ENCODE measurements around the gene TTLL8. TPM values are rescaled to one million over a fixed set of nuclear protein-coding genes. Genes with fewer than 3 reads are reported as not detected.

Gene TTLL8
- total and polyA plus RNA-seq, 2 of the 8 experiments (the other 6 are each of a cell fraction or from before 2014, with no cell fraction given), result not detected

DNA sequence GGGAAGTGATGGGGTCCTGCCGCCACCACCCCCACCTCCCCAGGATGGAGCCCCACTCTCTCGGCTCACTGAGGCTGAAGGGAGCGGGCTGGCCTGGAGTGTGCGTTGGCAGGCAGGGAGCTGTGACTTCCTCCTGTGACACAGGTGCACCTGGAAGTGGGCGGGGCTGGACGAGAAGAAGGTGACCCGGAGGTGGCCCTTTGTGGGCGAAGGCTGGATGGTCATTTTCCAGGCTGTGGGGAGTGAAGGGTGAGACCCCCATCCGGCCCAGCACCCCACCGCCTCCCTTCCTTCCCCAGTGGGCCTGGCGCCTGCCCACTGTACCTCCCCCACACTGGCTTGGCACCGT, 60.9 kb downstream of the TTLL8 start (continued):
- TF ChIP-seq, protein P1, sequence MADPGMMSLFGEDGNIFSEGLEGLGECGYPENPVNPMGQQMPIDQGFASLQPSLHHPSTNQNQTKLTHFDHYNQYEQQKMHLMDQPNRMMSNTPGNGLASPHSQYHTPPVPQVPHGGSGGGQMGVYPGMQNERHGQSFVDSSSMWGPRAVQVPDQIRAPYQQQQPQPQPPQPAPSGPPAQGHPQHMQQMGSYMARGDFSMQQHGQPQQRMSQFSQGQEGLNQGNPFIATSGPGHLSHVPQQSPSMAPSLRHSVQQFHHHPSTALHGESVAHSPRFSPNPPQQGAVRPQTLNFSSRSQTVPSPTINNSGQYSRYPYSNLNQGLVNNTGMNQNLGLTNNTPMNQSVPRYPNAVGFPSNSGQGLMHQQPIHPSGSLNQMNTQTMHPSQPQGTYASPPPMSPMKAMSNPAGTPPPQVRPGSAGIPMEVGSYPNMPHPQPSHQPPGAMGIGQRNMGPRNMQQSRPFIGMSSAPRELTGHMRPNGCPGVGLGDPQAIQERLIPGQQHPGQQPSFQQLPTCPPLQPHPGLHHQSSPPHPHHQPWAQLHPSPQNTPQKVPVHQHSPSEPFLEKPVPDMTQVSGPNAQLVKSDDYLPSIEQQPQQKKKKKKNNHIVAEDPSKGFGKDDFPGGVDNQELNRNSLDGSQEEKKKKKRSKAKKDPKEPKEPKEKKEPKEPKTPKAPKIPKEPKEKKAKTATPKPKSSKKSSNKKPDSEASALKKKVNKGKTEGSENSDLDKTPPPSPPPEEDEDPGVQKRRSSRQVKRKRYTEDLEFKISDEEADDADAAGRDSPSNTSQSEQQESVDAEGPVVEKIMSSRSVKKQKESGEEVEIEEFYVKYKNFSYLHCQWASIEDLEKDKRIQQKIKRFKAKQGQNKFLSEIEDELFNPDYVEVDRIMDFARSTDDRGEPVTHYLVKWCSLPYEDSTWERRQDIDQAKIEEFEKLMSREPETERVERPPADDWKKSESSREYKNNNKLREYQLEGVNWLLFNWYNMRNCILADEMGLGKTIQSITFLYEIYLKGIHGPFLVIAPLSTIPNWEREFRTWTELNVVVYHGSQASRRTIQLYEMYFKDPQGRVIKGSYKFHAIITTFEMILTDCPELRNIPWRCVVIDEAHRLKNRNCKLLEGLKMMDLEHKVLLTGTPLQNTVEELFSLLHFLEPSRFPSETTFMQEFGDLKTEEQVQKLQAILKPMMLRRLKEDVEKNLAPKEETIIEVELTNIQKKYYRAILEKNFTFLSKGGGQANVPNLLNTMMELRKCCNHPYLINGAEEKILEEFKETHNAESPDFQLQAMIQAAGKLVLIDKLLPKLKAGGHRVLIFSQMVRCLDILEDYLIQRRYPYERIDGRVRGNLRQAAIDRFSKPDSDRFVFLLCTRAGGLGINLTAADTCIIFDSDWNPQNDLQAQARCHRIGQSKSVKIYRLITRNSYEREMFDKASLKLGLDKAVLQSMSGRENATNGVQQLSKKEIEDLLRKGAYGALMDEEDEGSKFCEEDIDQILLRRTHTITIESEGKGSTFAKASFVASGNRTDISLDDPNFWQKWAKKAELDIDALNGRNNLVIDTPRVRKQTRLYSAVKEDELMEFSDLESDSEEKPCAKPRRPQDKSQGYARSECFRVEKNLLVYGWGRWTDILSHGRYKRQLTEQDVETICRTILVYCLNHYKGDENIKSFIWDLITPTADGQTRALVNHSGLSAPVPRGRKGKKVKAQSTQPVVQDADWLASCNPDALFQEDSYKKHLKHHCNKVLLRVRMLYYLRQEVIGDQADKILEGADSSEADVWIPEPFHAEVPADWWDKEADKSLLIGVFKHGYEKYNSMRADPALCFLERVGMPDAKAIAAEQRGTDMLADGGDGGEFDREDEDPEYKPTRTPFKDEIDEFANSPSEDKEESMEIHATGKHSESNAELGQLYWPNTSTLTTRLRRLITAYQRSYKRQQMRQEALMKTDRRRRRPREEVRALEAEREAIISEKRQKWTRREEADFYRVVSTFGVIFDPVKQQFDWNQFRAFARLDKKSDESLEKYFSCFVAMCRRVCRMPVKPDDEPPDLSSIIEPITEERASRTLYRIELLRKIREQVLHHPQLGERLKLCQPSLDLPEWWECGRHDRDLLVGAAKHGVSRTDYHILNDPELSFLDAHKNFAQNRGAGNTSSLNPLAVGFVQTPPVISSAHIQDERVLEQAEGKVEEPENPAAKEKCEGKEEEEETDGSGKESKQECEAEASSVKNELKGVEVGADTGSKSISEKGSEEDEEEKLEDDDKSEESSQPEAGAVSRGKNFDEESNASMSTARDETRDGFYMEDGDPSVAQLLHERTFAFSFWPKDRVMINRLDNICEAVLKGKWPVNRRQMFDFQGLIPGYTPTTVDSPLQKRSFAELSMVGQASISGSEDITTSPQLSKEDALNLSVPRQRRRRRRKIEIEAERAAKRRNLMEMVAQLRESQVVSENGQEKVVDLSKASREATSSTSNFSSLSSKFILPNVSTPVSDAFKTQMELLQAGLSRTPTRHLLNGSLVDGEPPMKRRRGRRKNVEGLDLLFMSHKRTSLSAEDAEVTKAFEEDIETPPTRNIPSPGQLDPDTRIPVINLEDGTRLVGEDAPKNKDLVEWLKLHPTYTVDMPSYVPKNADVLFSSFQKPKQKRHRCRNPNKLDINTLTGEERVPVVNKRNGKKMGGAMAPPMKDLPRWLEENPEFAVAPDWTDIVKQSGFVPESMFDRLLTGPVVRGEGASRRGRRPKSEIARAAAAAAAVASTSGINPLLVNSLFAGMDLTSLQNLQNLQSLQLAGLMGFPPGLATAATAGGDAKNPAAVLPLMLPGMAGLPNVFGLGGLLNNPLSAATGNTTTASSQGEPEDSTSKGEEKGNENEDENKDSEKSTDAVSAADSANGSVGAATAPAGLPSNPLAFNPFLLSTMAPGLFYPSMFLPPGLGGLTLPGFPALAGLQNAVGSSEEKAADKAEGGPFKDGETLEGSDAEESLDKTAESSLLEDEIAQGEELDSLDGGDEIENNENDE (IDR thresholded peaks at IDR 0.05; ENCODE audit: insufficient replicate concordance, low read length), result no peak
- no peak for TF ChIP-seq FOSL1 (IDR thresholded peaks at IDR 0.05; ENCODE audit: insufficient read depth, low read depth, low read length)
- TF ChIP-seq SAP30 (IDR thresholded peaks at IDR 0.05; ENCODE audit: insufficient read depth, insufficient replicate concordance, low read length), result no peak
- TF ChIP-seq SRF (IDR thresholded peaks at IDR 0.05; ENCODE audit: low read depth, low read length), result no peak
- TF ChIP-seq JUND (IDR thresholded peaks at IDR 0.05; ENCODE audit: low read length), result no peak
- no peak for TF ChIP-seq EZH2 (IDR thresholded peaks at IDR 0.05; ENCODE audit: low read depth, low read length, severe bottlenecking)
- TF ChIP-seq, protein P2, sequence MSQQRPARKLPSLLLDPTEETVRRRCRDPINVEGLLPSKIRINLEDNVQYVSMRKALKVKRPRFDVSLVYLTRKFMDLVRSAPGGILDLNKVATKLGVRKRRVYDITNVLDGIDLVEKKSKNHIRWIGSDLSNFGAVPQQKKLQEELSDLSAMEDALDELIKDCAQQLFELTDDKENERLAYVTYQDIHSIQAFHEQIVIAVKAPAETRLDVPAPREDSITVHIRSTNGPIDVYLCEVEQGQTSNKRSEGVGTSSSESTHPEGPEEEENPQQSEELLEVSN (IDR thresholded peaks at IDR 0.05), result no peak
- no peak for TF ChIP-seq TBP (IDR thresholded peaks at IDR 0.05; ENCODE audit: low read depth, low read length)
- no peak for TF ChIP-seq BACH1 (IDR thresholded peaks at IDR 0.05; ENCODE audit: low read length)

Data from H1 (cell line).